Endothelial cell of umbilical vein (primary cell): ENCODE results near the gene RBL1. TPM values are rescaled to one million over a fixed set of nuclear protein-coding genes. Genes with fewer than 3 reads are reported as not detected.

Source experiments
- BruUV-seq: library from RNA; stranded (reverse); fragments of 400-500 nt; replicated peaks from 2 replicates; lab custom pipeline; 2021; lab: Mats Ljungman, UMichigan
- CTCF ChIA-PET: fragments of 300-600, 350-600 bp; sonication (Branson Sonifier 250); formaldehyde crosslinking; loops from one replicate; lab custom pipeline; 2021; ENCODE audit warnings: antibody characterized with exemption, inconsistent platforms; lab: Charles Lee
- POLR2A ChIA-PET: fragments of 300-600, 350-600 bp; sonication (Branson Sonifier 250); formaldehyde crosslinking; loops from one replicate; lab custom pipeline; 2021; ENCODE audit warnings: antibody characterized with exemption, inconsistent platforms; lab: Charles Lee
- DNase-seq: peaks from one replicate; pipeline ENCODE4 v3.0.0-alpha.2; 2011; ENCODE audit warnings: low read depth, low spot score
- FAIRE-seq: peaks from 2 replicates; lab custom pipeline; 2011; peaks lifted over from hg19 to GRCh38; lab: Jason Lieb, UNC
- H2AFZ ChIP-seq: 2 replicates; pipeline ENCODE4 v1.6.0; 2012; ENCODE audit warnings: low read depth, low read length, control low read depth, inconsistent platforms
- H3K27ac ChIP-seq: 2 replicates; pipeline ENCODE4 v1.5.1; 2011; ENCODE audit warnings: low read depth, mild to moderate bottlenecking, control low read depth, low read length, moderate library complexity; ENCODE audit not compliant: insufficient read depth
- H3K27me3 ChIP-seq, 2 experiments: 2 replicates each; pipeline versions ENCODE4 v1.6.0 to v1.6.1; 2011; ENCODE audit warnings: low read length in 2 of 2, mixed read lengths in 1 of 2; ENCODE audit not compliant: control insufficient read depth in 2 of 2, insufficient read depth in 2 of 2
- H3K36me3 ChIP-seq, 2 experiments: 2 replicates in 1 of 2; 3 replicates in 1 of 2; pipeline ENCODE4 v1.5.1; 2011; ENCODE audit warnings: low read length in 2 of 2, mild to moderate bottlenecking in 1 of 2, moderate library complexity in 1 of 2; ENCODE audit not compliant: control insufficient read depth in 2 of 2, insufficient read depth in 2 of 2; ENCODE audit errors: extremely low read depth in 1 of 2
- H3K4me1 ChIP-seq: 3 replicates; pipeline ENCODE4 v1.5.1; 2011; ENCODE audit warnings: mild to moderate bottlenecking, low read length; ENCODE audit not compliant: control insufficient read depth, insufficient read depth; ENCODE audit errors: extremely low read depth
- H3K4me2 ChIP-seq: 2 replicates; pipeline ENCODE4 v1.6.1; 2011; ENCODE audit warnings: low read length, control low read depth, mixed read lengths; ENCODE audit not compliant: insufficient read depth
- H3K4me3 ChIP-seq, 3 experiments: fragments of 200-600 bp in 1 of 3; sonication (generic), shearing (Covaris generic) in 1 of 3; replicated peaks in 1 of 3; 2 replicates each; pipeline ENCODE4 v1.5.1; 2011 to 2016; ENCODE audit warnings: control low read depth in 3 of 3, low read length in 3 of 3, mild to moderate bottlenecking in 2 of 3, inconsistent platforms in 1 of 3, low read depth in 1 of 3, moderate library complexity in 1 of 3; ENCODE audit not compliant: insufficient read depth in 1 of 3
- H3K79me2 ChIP-seq: 2 replicates; pipeline ENCODE4 v1.6.0; 2012; ENCODE audit warnings: low read length, inconsistent platforms; ENCODE audit not compliant: control insufficient read depth, insufficient read depth
- H3K9ac ChIP-seq: replicated peaks from 2 replicates; pipeline ENCODE3; 2011; ENCODE audit warnings: low read length, control low read depth; ENCODE audit not compliant: insufficient read depth; ENCODE audit errors: extremely low read depth
- H3K9me1 ChIP-seq: replicated peaks from 3 replicates; pipeline ENCODE4 v1.6.0; 2011; ENCODE audit warnings: mild to moderate bottlenecking, low read length; ENCODE audit not compliant: control insufficient read depth, insufficient read depth; ENCODE audit errors: extremely low read depth
- H3K9me3 ChIP-seq: replicated peaks from 2 replicates; pipeline ENCODE4 v1.5.1; 2012; ENCODE audit warnings: low read length, inconsistent platforms; ENCODE audit not compliant: control insufficient read depth, insufficient read depth
- H4K20me1 ChIP-seq: replicated peaks from 2 replicates; pipeline ENCODE3; 2011; ENCODE audit warnings: mild to moderate bottlenecking, low read length; ENCODE audit not compliant: control insufficient read depth, insufficient read depth; ENCODE audit errors: extremely low read depth
- CTCF ChIP-seq, 2 donors: IDR thresholded peaks; 1 replicate in 1 of 2; 2 replicates in 1 of 2; pipeline ENCODE4 v1.5.1; 2011; ENCODE audit warnings: low read length in 2 of 2, mild to moderate bottlenecking in 2 of 2, moderate library complexity in 2 of 2, control low read depth in 1 of 2, inconsistent platforms in 1 of 2, low read depth in 1 of 2; ENCODE audit not compliant: insufficient read depth in 1 of 2; ENCODE audit errors: extremely low read depth in 1 of 2
- EZH2 ChIP-seq: IDR thresholded peaks from 2 replicates; pipeline ENCODE4 v1.6.1; 2012; ENCODE audit warnings: borderline replicate concordance, low read depth, mild to moderate bottlenecking, moderate library complexity, low read length, inconsistent platforms; ENCODE audit not compliant: severe bottlenecking
- FOS ChIP-seq: IDR thresholded peaks from 2 replicates; pipeline ENCODE4 v1.6.1; 2011; ENCODE audit warnings: mild to moderate bottlenecking, low read length, moderate library complexity, borderline replicate concordance; ENCODE audit not compliant: insufficient read depth
- GATA2 ChIP-seq: IDR thresholded peaks from 2 replicates; pipeline ENCODE4 v1.7.0; 2011; ENCODE audit warnings: low read depth, mild to moderate bottlenecking, moderate library complexity, mixed read lengths, low read length; ENCODE audit not compliant: insufficient read length, insufficient read depth
- JUN ChIP-seq: IDR thresholded peaks from 2 replicates; pipeline ENCODE4 v1.6.1; 2011; ENCODE audit warnings: borderline replicate concordance, low read depth; ENCODE audit not compliant: insufficient read length, insufficient read depth
- MAX ChIP-seq: IDR thresholded peaks from 2 replicates; pipeline ENCODE4 v1.6.1; 2011; ENCODE audit not compliant: insufficient read depth, insufficient read length
- MYC ChIP-seq: IDR thresholded peaks from one replicate; pipeline ENCODE4 v1.6.1; 2011; ENCODE audit warnings: mild to moderate bottlenecking, low read depth, low read length
- POLR2A ChIP-seq: IDR thresholded peaks from 2 replicates; pipeline ENCODE4 v1.6.1; 2012; ENCODE audit warnings: low read depth, mild to moderate bottlenecking, control low read depth, low read length
- POLR2AphosphoS5 ChIP-seq: IDR thresholded peaks from 2 replicates; pipeline ENCODE4 v1.6.1; 2012; ENCODE audit warnings: low read depth, mild to moderate bottlenecking, control low read depth, low read length, moderate library complexity; ENCODE audit not compliant: insufficient read depth
- dilution Hi-C: fragments of 300-500 bp; cut with MboI; formaldehyde crosslinking; loops from one replicate; pipeline ENCODE4 v1.15.0; 2019; ENCODE audit warnings: low sequenced_read_pairs; ENCODE audit not compliant: extremely low pct_ligation_motif_present
- intact Hi-C: fragments of 100-400 bp; cut with micrococcal nuclease; formaldehyde crosslinking; loops from one replicate; pipeline ENCODE4 v1.10.0; 2022
- polyA plus RNA-seq, 4 experiments: library from polyadenylated mRNA; depleted of rRNA in 3 of 4; stranded (reverse) in 3 of 4; unstranded in 1 of 4; fragments of >200 nt; gene quantifications; 2 replicates each; pipeline versions ENCODE4 v1.2.1 to v1.2.3, GENCODE V29; 2011 to 2012; ENCODE audit warnings: missing spikeins in 1 of 4
- total RNA-seq: library from RNA; stranded (reverse); gene quantifications from 2 replicates; pipeline ENCODE4 v1.2.3, GENCODE V29; 2021

The RBL1 gene
- total and polyA plus RNA-seq, 2 donors (not counting 3 experiments of a cell fraction or from before 2014, with no cell fraction given), result 3.1 to 20.1 TPM

GRCh38 chr20:36969478-36970186, 126.2 kb downstream of the RBL1 start:
- BruUV-seq, result no TSS peak
- TF ChIP-seq FOS (no peak), MAX (no peak), JUN (no peak), CTCF (IDR thresholded peaks at IDR 0.05; ENCODE audit: extremely low read depth in 1 of 2, insufficient read depth in 1 of 2, low read depth in 1 of 2, low read length in 2 of 2) (no peak)
- no peak for DNase-seq
- H3K36me3 ChIP-seq, result no peaks in the 10 kb centered on the region
- no peaks in the 10 kb centered on the region for H3K27me3 ChIP-seq
- H3K9me1 ChIP-seq, result no peaks in the 10 kb centered on the region
- H3K9ac ChIP-seq, result no peak overlapping the region
- H3K79me2 ChIP-seq, result no peaks in the 10 kb centered on the region
- intact Hi-C loops, result no loop called here
- no peaks in the 10 kb centered on the region for H4K20me1 ChIP-seq
- POLR2A ChIA-PET, result no interaction called here
- CTCF ChIA-PET, result no interaction called here
- H3K4me1 ChIP-seq, result no peaks in the 10 kb centered on the region
- no peak for FAIRE-seq
- dilution Hi-C loops, result no loop called here
- H3K27ac ChIP-seq, result no peak overlapping the region
- no peaks in the 10 kb centered on the region for H3K9me3 ChIP-seq
- H3K4me3 ChIP-seq, result no peak overlapping the region
- no peak overlapping the region for H2AFZ ChIP-seq
- no peak overlapping the region for H3K4me2 ChIP-seq

- H3K4me1 ChIP-seq, result no peaks in the 10 kb centered on the region
- CTCF ChIA-PET, result no interaction called here
- H3K36me3 ChIP-seq, result no peaks in the 10 kb centered on the region
- intact Hi-C loops (no loop called here), dilution Hi-C loops (no loop called here)
- no peaks in the 10 kb centered on the region for H3K79me2 ChIP-seq
- DNase-seq (no peak), FAIRE-seq (no peak)
- POLR2A ChIA-PET, result no interaction called here
- H4K20me1 ChIP-seq, result no peaks in the 10 kb centered on the region
- TF ChIP-seq EZH2 (no peak), MYC (no peak), CTCF (IDR thresholded peaks at IDR 0.05; ENCODE audit: extremely low read depth in 1 of 2, insufficient read depth in 1 of 2, low read depth in 1 of 2, low read length in 2 of 2) (no peak), POLR2A (no peak), MAX (no peak), POLR2AphosphoS5 (no peak), GATA2 (no peak), JUN (no peak), FOS (no peak)
- BruUV-seq, result no TSS peak
- no peak overlapping the region for H3K27ac ChIP-seq
- H3K4me2 ChIP-seq, result no peak overlapping the region
- H3K9ac ChIP-seq, result no peak overlapping the region
- H3K4me3 ChIP-seq, result no peak overlapping the region
- H3K9me1 ChIP-seq, result no peaks in the 10 kb centered on the region
- no peaks in the 10 kb centered on the region for H3K9me3 ChIP-seq
- H3K27me3 ChIP-seq, result no peaks in the 10 kb centered on the region
- no peak overlapping the region for H2AFZ ChIP-seq
Measured at GRCh38 chr20:36969051-36969450, 126.7 kb downstream of the RBL1 start.
